HepG2 (cell line): ENCODE measurements around the gene ENSA. TPM values are rescaled to one million over a fixed set of nuclear protein-coding genes. Genes with fewer than 3 reads are reported as not detected.

ENCODE experiments used
- FUBP1 ChIP-seq: sonication (generic); formaldehyde crosslinking; IDR thresholded peaks from 2 replicates; pipeline ENCODE4 v1.5.1; 2020; ENCODE audit warnings: missing genetic modification reagents, mild to moderate bottlenecking, borderline replicate concordance
- GLMP ChIP-seq: sonication (generic); formaldehyde crosslinking; IDR thresholded peaks from 2 replicates; pipeline ENCODE4 v1.9.0; 2021; ENCODE audit warnings: missing genetic modification reagents, mild to moderate bottlenecking, borderline replicate concordance
- NKX3-1 ChIP-seq: sonication (generic); formaldehyde crosslinking; IDR thresholded peaks from 2 replicates; pipeline ENCODE4 v1.5.0; 2020; ENCODE audit warnings: missing genetic modification reagents
- POGK ChIP-seq: sonication (generic); formaldehyde crosslinking; conservative IDR thresholded peaks from 2 replicates; pipeline ENCODE4 v1.8.0; 2022; ENCODE audit warnings: mild to moderate bottlenecking, moderate library complexity, missing genetic modification reagents
- RCOR2 ChIP-seq: IDR thresholded peaks from 2 replicates; pipeline ENCODE4 v1.6.1; 2016; ENCODE audit warnings: missing biosample characterization, missing genetic modification reagents
- RFX1 ChIP-seq: fragments of 450-650 bp; IDR thresholded peaks from 2 replicates; pipeline ENCODE4 v1.6.1; 2017
- ZNF407 ChIP-seq: sonication (generic); formaldehyde crosslinking; IDR thresholded peaks from one replicate; pipeline ENCODE4 v1.5.1; 2020; ENCODE audit warnings: mild to moderate bottlenecking, missing genetic modification reagents; ENCODE audit errors: not compliant biosample characterization
- ZNF709 ChIP-seq: sonication (generic); formaldehyde crosslinking; IDR thresholded peaks from 2 replicates; pipeline ENCODE4 v1.5.0; 2020; ENCODE audit warnings: mild to moderate bottlenecking, missing genetic modification reagents
- ZNF747 ChIP-seq: sonication (generic); formaldehyde crosslinking; IDR thresholded peaks from 2 replicates; pipeline ENCODE4 v1.8.1; 2023; ENCODE audit warnings: missing genetic modification reagents, mild to moderate bottlenecking, borderline replicate concordance
- ZXDC ChIP-seq: sonication (generic); formaldehyde crosslinking; IDR thresholded peaks from 2 replicates; pipeline ENCODE4 v1.5.0; 2020; ENCODE audit warnings: mild to moderate bottlenecking, missing genetic modification reagents
- polyA plus RNA-seq, 8 experiments: library from polyadenylated mRNA; depleted of rRNA in 3 of 8; stranded (reverse) in 7 of 8; unstranded in 1 of 8; fragments of >200 nt; fragmentation: Illumina TruSeq in 4 of 8; extraction: Trizol in 4 of 8; gene quantifications; 2 replicates each; pipeline versions ENCODE4 v1.2.1 to v1.2.3, GENCODE V29; 2011 to 2016; ENCODE audit warnings: low read depth in 4 of 8, missing spikeins in 1 of 8, mixed read lengths in 1 of 8; ENCODE audit not compliant: insufficient read depth in 1 of 8
- total RNA-seq, 5 experiments: library from RNA; depleted of rRNA; stranded (reverse); fragments of >200 nt; fragmentation: Illumina TruSeq; extraction: Trizol; gene quantifications; 2 replicates each; pipeline ENCODE4 v1.2.3, GENCODE V29; 2016; ENCODE audit warnings: low read depth in 1 of 5

ENSA gene
- total and polyA plus RNA-seq, 2 of the 13 experiments (the other 11 are each of a cell fraction or from before 2014, with no cell fraction given) = 54.5 to 111 TPM

- TF ChIP-seq FUBP1 (CRISPR knock-in tag) = 0 out of 2 replicates have a peak, but pooled peaks have one; percentile 31
- no peak for TF ChIP-seq NKX3-1 (CRISPR knock-in tag)
- no peak for TF ChIP-seq ZXDC (CRISPR knock-in tag)
- no peak for TF ChIP-seq GLMP (CRISPR knock-in tag)
- 0 out of 2 replicates have a peak, but pooled peaks have one; percentile 35 for TF ChIP-seq ZNF747
- TF ChIP-seq POGK (CRISPR knock-in tag) = 0 out of 2 replicates have a peak, but pooled peaks have one; percentile 51
- no peak for TF ChIP-seq RCOR2 (CRISPR knock-in tag)
- 0 out of 2 replicates have a peak, but pooled peaks have one; percentile 44 for TF ChIP-seq ZNF709 (CRISPR knock-in tag)
- no peak for TF ChIP-seq RFX1
- no peak for TF ChIP-seq ZNF407 (CRISPR knock-in tag)
Observed at GRCh38 chr1:150579945-150580642, 49.3 kb downstream of the ENSA start (continued).
